Activated CD8-positive, alpha-beta T cell treated with anti-CD3 and anti-CD28 coated beads for 36 hours (primary cell): ENCODE data around the gene EBLN1. TPM values are rescaled to one million over a fixed set of nuclear protein-coding genes. Genes with fewer than 3 reads are reported as not detected.

Experiments used
- ATAC-seq: fragments of 200-7000 bp; cut with Tn5 transposase; one replicate; pipeline ENCODE4 v1.10.0; 2021; ENCODE audit warnings: mild to moderate bottlenecking, moderate library complexity
- CTCF ChIA-PET: fragments of 350-600 bp; sonication (Branson Sonifier 250); formaldehyde crosslinking; loops from one replicate; lab custom pipeline; 2021; ENCODE audit warnings: antibody characterized with exemption; lab: Charles Lee
- POLR2A ChIA-PET: fragments of 350-600 bp; sonication (Branson Sonifier 250); formaldehyde crosslinking; loops from one replicate; lab custom pipeline; 2021; ENCODE audit warnings: antibody characterized with exemption; lab: Charles Lee
- DNase-seq: peaks from one replicate; pipeline ENCODE4 v3.0.0-alpha.2; 2020
- H3K27ac Mint-ChIP-seq: one replicate; pipeline ENCODE4 v1.8.0; 2021; ENCODE audit warnings: mild to moderate bottlenecking, mixed read lengths
- H3K27me3 Mint-ChIP-seq: one replicate; pipeline ENCODE4 v1.8.0; 2021; ENCODE audit warnings: mixed read lengths
- H3K36me3 Mint-ChIP-seq: one replicate; pipeline ENCODE4 v1.8.0; 2021; ENCODE audit warnings: low read depth, mixed read lengths
- H3K4me1 Mint-ChIP-seq: one replicate; pipeline ENCODE4 v1.8.0; 2021; ENCODE audit warnings: low read depth, mixed read lengths
- H3K4me3 Mint-ChIP-seq: one replicate; pipeline ENCODE4 v1.8.0; 2021; ENCODE audit warnings: mild to moderate bottlenecking, moderate library complexity, mixed read lengths
- H3K9me3 Mint-ChIP-seq: one replicate; pipeline ENCODE4 v1.8.0; 2021; ENCODE audit warnings: mixed read lengths
- intact Hi-C: fragments of 100-400 bp; cut with micrococcal nuclease; formaldehyde crosslinking; loops from one replicate; pipeline ENCODE4 v1.10.0; 2022
- total RNA-seq, 2 experiments: library from RNA; stranded (reverse); gene quantifications; one replicate each; pipeline ENCODE4 v1.2.3, GENCODE V29; 2021
- TF ChIP-seq, protein P1 (sequence below): fragments of 200-600 bp; IDR thresholded peaks from one replicate; pipeline ENCODE4 v1.8.0; 2022; ENCODE audit warnings: antibody characterized with exemption, mild to moderate bottlenecking

Gene EBLN1
- total RNA-seq, 2 experiments from 2014 or later: not detected

DNA sequence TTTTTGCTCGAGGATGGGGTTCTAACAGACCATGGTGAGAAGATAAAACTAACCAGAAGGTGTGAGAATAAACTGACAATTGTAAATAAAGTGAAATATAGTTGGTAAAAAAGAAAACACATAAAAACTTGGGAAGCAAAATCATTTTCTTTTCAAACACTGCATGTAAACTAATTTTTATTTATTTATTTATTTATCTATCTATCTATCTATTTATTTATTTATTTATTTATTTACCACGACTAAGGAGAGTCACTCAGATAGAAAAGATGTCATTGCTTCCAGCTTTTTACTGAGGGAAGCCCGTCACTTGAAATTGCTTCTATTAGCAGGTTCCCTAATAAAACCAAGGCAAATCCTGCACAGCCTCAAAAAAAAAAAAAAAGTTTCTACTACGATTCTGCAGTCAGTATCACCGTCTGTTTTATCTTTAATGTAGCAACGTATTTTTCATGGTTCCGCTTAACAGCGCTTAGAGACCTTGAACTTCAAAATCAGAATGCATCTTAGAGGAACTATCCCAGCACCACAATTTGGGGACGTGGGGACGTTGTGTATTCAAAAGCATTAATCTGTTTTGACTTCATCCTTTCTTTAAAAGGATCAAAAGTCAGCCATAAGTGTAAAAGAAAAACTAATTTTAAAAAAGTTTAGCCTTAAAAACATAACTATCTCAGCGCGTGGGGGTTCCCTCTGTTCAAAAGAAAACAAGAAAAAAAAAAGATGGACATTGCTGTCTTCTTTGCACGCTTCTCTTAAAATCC lies 33.3 kb upstream of the EBLN1 start:
- TF ChIP-seq, protein P1, sequence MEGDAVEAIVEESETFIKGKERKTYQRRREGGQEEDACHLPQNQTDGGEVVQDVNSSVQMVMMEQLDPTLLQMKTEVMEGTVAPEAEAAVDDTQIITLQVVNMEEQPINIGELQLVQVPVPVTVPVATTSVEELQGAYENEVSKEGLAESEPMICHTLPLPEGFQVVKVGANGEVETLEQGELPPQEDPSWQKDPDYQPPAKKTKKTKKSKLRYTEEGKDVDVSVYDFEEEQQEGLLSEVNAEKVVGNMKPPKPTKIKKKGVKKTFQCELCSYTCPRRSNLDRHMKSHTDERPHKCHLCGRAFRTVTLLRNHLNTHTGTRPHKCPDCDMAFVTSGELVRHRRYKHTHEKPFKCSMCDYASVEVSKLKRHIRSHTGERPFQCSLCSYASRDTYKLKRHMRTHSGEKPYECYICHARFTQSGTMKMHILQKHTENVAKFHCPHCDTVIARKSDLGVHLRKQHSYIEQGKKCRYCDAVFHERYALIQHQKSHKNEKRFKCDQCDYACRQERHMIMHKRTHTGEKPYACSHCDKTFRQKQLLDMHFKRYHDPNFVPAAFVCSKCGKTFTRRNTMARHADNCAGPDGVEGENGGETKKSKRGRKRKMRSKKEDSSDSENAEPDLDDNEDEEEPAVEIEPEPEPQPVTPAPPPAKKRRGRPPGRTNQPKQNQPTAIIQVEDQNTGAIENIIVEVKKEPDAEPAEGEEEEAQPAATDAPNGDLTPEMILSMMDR: no peak
- Mint-ChIP-seq H3K27ac (peak overlapping the region; percentile 98), H3K4me1 (peaks cover 41% of the 10 kb centered on the region), H3K27me3 (peaks cover 13% of the 10 kb centered on the region), H3K4me3 (peak overlapping the region; percentile 90), H3K9me3 (no peaks in the 10 kb centered on the region), H3K36me3 (peaks cover 6% of the 10 kb centered on the region)
- POLR2A ChIA-PET: no interaction called here
- intact Hi-C loops: loop anchor here (5.0 to 10.0 kb wide), 3 partner anchors 66 to 734 kb away; partner anchors contain the start of gene COMMD3
- CTCF ChIA-PET: no interaction called here
- no peak for ATAC-seq
- no peak for DNase-seq

DNA sequence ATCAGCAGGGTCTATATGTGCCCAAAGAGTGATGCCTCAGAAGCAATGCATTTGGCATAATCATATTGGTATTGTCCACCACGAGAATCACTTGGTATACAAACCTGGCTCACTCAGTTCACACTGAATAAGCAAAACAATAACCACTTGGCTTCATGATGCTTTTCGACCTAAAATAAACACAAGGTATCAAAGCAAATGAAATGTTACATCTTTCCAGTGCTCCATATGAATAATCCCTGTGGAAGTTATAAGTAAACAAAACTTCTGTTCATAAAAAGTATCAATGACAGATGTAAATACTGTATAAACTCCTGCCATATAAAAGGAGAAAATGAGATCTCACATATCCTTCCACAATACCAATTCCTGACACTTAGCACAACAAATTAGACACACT lies 29.8 kb upstream of the EBLN1 start:
- H3K27ac Mint-ChIP-seq: peak overlapping the region; percentile 97
- peaks cover 6% of the 10 kb centered on the region for H3K36me3 Mint-ChIP-seq
- POLR2A ChIA-PET: interaction anchor here (1.1 kb wide), 1 partner anchor 19 kb away, joined by 3 read pairs; no protein-coding TSS in a partner anchor
- H3K27me3 Mint-ChIP-seq: peaks cover 2% of the 10 kb centered on the region
- H3K4me1 Mint-ChIP-seq: peaks cover 47% of the 10 kb centered on the region
- H3K9me3 Mint-ChIP-seq: peaks cover 4% of the 10 kb centered on the region
- TF ChIP-seq, protein P1: no peak
- intact Hi-C loops: loop anchor here (2.0 to 5.0 kb wide), 2 partner anchors 19 to 245 kb away; partner anchors contain the start of gene DNAJC1
- DNase-seq (no peak), ATAC-seq (no peak)
- H3K4me3 Mint-ChIP-seq: peak overlapping the region; percentile 63
- CTCF ChIA-PET: no interaction called here

DNA sequence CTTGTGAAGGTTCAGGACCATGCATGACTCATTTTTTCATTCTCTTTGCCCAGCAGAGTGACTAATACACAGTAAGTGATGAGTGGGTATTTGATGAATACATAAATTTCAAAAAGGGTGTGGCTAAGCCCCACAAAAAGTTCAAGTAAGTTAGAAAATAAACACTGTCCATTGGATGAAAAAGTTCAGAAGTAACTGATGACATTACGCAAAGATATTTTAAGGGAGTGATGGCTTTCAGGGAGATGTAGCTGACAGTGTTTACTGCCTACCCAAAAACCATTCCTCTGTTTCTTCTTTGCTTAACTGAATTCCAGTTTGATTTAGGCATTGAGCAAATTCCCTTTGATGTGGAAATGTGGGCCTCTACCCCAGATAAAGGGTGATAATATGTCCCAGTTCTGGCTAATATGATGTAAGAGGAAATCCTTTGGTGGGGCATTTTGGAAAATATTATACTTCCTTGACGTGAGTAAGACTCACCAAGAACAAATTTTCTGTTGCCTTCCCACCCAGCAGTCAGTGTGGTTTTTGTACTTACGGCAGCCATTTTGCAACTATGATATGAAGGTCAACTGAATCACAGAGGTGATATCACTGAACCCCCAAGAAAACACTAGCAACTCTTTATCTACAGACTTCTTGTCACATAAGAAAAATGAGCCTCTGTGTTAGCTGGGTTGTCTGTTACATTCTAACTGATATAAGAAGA lies 29.0 kb upstream of the EBLN1 start:
- peak; percentile 76 for DNase-seq
- H3K9me3 Mint-ChIP-seq: peaks cover 4% of the 10 kb centered on the region
- intact Hi-C loops: loop anchor here (2.0 to 5.0 kb wide), 2 partner anchors 18 to 245 kb away; partner anchors contain the start of gene DNAJC1

DNA sequence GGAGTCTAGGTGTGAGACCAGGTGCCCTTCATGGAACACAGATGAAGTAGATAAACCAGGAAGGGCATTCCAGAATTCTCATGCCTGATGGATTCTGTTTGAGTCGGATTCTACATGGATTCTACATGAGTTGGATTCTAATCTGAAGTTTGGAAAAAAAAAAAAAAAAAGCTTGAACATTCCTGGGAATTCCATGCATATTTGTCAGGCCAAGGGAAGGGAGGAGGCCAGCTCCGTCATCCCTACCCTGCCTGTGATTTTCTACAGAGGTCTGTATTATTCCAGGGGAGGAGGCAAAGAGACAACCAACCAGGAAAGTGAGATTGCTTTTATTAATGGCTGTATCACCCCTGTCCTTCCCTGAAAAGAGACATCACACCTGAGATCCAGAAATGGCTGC lies 27.8 kb upstream of the EBLN1 start:
- TF ChIP-seq, protein P1: no peak
- no peak for DNase-seq
- no peak for ATAC-seq
- H3K27me3 Mint-ChIP-seq: peaks cover 3% of the 10 kb centered on the region
- H3K4me3 Mint-ChIP-seq: no peak overlapping the region
- H3K36me3 Mint-ChIP-seq: peaks cover 5% of the 10 kb centered on the region
- POLR2A ChIA-PET: interaction anchor here (0.9 to 1.5 kb wide), 3 partner anchors 13 to 77 kb away, joined by 3 to 4 read pairs (median 4); no protein-coding TSS in a partner anchor
- intact Hi-C loops: loop anchor here (5.0 kb wide), 1 partner anchor 243 kb away; the partner anchor contains the start of gene DNAJC1
- H3K27ac Mint-ChIP-seq: peak overlapping the region; percentile 55
- H3K4me1 Mint-ChIP-seq: peaks cover 40% of the 10 kb centered on the region
- H3K9me3 Mint-ChIP-seq: peaks cover 5% of the 10 kb centered on the region
- CTCF ChIA-PET: interaction anchor here (2.1 kb wide), 1 partner anchor 16 kb away, joined by 7 read pairs; no protein-coding TSS in a partner anchor

More for the DNA sequence above, 29.0 kb upstream of the EBLN1 start:
- CTCF ChIA-PET: interaction anchor here (2.1 kb wide), 1 partner anchor 17 kb away, joined by 7 read pairs; no protein-coding TSS in a partner anchor
- TF ChIP-seq, protein P1: no peak
- peak; percentile 86 for ATAC-seq
- Mint-ChIP-seq H3K27me3 (peaks cover 2% of the 10 kb centered on the region), H3K27ac (peak overlapping the region; percentile 97), H3K4me3 (peak overlapping the region; percentile 63), H3K36me3 (peaks cover 6% of the 10 kb centered on the region), H3K4me1 (peaks cover 47% of the 10 kb centered on the region)
- POLR2A ChIA-PET: interaction anchor here (1.1 kb wide), 1 partner anchor 18 kb away, joined by 3 read pairs; no protein-coding TSS in a partner anchor
